ENCODE results near the gene WWC2.

The WWC2 gene

DNA sequence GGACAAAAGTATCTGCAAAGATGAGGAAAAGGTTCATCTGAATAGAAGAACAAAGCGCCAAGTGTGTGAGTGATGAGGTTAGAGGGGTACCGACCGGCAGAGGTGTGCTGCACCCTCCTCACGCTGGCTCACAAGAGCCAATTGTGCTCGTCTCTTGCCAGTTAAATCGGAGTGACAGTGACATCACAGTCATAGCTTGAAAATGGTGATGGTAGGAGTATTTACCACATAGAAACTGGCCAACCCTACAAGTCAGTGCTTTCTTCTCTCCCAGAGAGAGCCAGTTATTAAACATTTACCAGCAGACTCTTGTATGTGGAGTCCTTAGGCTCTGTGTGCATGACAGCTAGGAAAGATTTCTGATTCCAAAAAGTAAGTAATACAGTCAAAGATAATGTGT is 188.6 kb downstream of the WWC2 start:
- TF ChIP-seq, protein P1, sequence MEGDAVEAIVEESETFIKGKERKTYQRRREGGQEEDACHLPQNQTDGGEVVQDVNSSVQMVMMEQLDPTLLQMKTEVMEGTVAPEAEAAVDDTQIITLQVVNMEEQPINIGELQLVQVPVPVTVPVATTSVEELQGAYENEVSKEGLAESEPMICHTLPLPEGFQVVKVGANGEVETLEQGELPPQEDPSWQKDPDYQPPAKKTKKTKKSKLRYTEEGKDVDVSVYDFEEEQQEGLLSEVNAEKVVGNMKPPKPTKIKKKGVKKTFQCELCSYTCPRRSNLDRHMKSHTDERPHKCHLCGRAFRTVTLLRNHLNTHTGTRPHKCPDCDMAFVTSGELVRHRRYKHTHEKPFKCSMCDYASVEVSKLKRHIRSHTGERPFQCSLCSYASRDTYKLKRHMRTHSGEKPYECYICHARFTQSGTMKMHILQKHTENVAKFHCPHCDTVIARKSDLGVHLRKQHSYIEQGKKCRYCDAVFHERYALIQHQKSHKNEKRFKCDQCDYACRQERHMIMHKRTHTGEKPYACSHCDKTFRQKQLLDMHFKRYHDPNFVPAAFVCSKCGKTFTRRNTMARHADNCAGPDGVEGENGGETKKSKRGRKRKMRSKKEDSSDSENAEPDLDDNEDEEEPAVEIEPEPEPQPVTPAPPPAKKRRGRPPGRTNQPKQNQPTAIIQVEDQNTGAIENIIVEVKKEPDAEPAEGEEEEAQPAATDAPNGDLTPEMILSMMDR (IDR thresholded peaks at IDR 0.05; ENCODE audit: insufficient read depth, low read depth, low read length, missing control alignments) = no peak
- H3K4me3 ChIP-seq (ENCODE audit: low read depth, low read length) = no peak overlapping the region
- DNase-seq (ENCODE audit: low read depth) = no peak

DNA sequence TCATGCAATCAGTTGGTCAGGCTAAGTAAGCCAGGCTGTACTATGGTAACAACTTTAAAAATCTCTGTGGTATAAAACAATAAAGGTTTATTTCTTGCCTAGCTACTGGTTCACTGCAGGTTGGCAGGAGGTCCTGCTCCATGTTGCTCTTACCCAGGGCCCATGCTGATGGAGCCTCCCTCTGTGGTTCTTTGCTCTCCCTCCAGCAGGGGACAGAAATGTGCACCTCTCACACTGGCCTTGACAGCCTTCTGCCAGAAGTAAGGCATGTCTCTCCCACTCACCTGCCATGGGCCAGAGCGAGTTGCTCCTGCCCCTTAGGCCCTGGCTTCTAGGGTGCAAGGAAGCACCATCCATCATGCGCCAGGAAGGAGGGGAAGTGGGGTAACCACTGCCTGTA is 189.9 kb downstream of the WWC2 start:
- TF ChIP-seq, protein P1 (IDR thresholded peaks at IDR 0.05; ENCODE audit: insufficient read depth, low read depth, low read length, missing control alignments) = no peak
- H3K4me3 ChIP-seq (ENCODE audit: low read depth, low read length) = no peak overlapping the region
- DNase-seq (ENCODE audit: low read depth) = no peak

DNA sequence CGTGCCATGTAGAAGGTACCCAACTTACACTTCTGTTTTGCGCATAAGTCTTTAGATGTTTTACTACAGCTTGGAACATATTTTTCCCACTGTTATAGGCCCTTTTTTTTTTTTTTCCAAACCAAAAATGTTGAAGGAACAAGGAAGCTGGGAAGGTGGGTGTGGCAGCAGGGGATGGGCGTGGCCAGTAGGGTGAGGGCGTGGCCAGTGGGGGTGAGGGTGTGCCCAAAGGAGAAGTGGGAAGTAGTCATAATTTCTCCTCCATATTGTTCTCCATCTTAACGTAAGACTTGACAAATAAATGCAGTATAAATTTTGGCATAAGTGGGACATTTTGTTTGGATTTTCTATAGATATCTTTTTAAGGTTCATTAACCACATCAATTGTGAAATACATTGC is 190.6 kb downstream of the WWC2 start:
- DNase-seq (ENCODE audit: low read depth) = no peak
- TF ChIP-seq, protein P1 (IDR thresholded peaks at IDR 0.05; ENCODE audit: insufficient read depth, low read depth, low read length, missing control alignments) = no peak
- no peak overlapping the region for H3K4me3 ChIP-seq (ENCODE audit: low read depth, low read length)

DNA sequence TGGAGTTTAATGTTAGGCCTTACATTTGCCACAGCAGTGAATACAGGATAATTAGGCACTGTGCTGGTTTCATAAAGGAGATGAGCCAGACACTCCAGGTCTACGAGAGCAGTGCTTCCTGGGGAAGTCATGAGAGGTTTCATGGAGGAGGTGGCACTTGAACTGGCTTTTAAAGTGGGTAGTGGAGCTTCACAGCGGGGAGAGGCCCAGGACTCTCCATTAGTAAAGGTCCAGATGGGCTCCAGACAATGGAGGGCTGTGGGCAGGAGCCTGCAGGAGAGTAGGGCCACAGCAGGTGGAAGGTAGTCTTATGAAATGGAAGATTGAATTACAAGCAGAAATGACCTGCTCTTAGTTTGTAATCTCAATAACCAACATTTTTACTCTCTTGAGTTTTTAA is 192.0 kb downstream of the WWC2 start:
- no peak for DNase-seq (ENCODE audit: low read depth)
- TF ChIP-seq, protein P1 (IDR thresholded peaks at IDR 0.05; ENCODE audit: insufficient read depth, low read depth, low read length, missing control alignments) = no peak
- no peak overlapping the region for H3K4me3 ChIP-seq (ENCODE audit: low read depth, low read length)

DNA sequence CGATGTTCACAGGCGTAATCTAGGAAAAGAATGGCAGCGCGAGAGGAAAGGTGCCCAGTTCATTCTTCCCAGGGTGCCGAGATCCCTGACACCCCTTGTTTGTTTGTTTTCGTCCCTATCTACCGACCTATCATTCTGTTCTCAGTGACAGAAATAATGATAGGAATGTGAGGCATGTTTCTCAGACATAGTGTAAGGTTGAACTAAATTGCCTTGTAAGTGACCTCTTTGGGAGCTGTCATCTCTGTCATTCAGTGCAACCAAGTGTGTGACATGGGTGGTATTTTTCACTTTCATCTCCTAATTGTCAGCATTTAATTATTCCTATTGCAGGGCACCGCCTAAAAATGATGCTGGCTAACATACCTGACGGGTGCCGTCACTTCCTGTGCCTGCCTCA is 196.7 kb downstream of the WWC2 start:
- no peak overlapping the region for H3K4me3 ChIP-seq (ENCODE audit: low read depth, low read length)
- TF ChIP-seq, protein P1 (IDR thresholded peaks at IDR 0.05; ENCODE audit: insufficient read depth, low read depth, low read length, missing control alignments) = no peak
- DNase-seq (ENCODE audit: low read depth) = no peak

DNA sequence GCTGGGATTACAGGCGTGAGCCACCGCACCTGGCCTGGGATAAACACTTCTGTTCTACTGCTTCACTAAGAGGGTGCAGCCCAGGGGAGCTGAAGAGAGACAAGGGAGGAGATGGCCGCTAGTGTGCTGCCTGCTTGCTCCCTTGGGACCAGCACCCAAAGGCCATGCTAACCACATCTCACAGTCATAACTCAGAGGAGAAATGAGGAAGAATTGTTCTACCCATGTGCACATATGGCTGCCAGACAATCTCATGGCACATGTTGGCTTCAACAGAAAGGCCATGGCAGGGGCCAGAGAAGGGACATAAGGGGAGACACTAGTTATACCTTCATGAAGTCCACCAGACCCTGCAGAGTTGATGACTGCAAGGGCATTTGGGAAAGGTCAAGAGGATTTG is 198.6 kb downstream of the WWC2 start:
- peak; percentile 61 for DNase-seq (ENCODE audit: low read depth)
- TF ChIP-seq, protein P1 (IDR thresholded peaks at IDR 0.05; ENCODE audit: insufficient read depth, low read depth, low read length, missing control alignments) = no peak

DNA sequence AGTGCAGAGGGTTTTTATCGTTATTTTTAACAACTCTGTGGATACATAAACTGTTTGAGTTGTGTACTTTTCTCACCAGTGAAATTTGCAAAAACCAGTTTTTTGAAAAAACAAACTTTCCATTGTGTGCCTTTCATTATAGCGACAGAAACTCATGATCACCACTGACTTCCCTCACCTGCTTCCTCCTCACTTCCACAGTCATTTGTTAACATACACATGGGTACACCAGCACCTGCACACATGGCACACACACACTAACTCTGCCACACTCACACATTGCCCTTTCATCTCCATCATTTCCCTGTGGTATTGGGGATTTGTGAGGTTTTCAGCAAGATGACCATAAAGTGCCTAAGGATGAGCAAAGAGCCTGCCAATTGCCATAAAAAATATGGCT is 200.4 kb downstream of the WWC2 start:
- no peak for DNase-seq (ENCODE audit: low read depth)
- H3K4me3 ChIP-seq (ENCODE audit: low read depth, low read length) = no peak overlapping the region
- TF ChIP-seq, protein P1 (IDR thresholded peaks at IDR 0.05; ENCODE audit: insufficient read depth, low read depth, low read length, missing control alignments) = no peak

More for the DNA sequence above, 198.6 kb downstream of the WWC2 start:
- no peak overlapping the region for H3K4me3 ChIP-seq (ENCODE audit: low read depth, low read length)

All from GM12865 (cell line).